Activated CD4-positive, alpha-beta T cell treated with anti-CD3 and anti-CD28 coated beads, Interleukin-10, Interleukin-2, amounts not matched to agents 100 ng/mL and 50 ng/mL, durations not matched to agents 16 hours and 8 hours (primary cell): ENCODE measurements around the gene TRIM44.
A peak's percentile ranks its signal among the peaks of the same experiment; 100 is the strongest.

ENCODE experiments used
- DNase-seq: peaks from one replicate; pipeline ENCODE4 v3.0.0-alpha.2; 2020

Gene TRIM44

DNA sequence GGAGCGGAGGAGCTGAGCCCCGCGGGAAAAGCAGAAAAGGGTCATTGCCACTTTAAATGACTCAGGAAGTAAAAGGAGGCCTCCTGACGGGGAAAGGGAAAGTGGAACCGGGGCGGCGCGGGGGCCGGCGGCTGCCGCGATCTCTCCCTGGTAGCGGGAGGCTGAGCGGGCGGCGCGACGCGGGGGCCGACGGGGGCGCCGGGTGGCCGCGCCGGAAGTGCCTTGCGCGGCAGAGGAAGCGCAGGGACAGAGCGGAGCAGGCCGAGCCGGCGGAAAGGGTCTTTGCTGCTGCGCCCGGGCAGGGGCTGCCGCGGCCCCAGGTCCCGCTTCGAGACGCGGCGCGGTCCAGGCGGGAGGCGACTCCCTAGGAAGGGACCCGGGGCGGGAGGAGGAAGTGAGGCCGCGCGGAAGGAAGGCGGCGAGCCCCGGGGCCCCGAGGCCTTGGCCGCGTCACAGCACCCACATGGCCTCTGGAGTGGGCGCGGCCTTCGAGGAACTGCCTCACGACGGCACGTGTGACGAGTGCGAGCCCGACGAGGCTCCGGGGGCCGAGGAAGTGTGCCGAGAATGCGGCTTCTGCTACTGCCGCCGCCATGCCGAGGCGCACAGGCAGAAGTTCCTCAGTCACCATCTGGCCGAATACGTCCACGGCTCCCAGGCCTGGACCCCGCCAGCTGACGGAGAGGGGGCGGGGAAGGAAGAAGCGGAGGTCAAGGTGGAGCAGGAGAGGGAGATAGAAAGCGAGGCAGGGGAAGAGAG, at the start of gene TRIM44:
Gene TRIM44, plus strand, starts transcription at position 127 of the 759 bp plus-strand sequence. Its CDS starts 337 bp downstream, at position 464.
- peak; percentile 81 for DNase-seq

DNA sequence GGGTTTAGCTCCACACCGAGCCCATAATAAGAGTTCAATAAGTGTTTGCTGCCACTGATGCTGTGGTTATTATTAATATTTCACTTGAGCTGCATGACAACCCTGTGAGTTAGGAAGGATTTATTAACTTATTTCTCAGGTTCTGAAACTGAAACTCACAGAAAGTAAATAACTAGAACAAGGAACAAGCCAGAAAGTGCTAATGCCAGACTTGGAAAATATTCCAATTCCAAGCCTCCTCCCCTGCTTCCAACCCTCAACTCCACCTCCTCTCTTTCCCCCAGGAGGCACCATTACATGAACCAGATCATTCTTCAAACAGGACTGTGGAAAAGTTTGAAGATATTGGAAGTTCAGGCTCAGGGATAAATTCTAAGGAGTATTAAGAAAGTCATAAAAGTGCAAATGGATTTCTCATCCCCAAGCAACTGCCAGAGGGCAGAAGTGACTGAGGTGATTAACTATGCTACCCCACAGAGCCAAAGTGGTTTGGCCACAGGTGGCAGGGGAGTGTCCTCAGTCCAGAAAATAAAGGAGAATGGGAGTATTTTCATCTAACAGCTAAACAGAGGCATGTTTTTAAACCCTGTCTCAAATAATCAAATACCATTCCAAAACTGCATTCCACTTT, 47.5 kb upstream of the TRIM44 start:
- no peak for DNase-seq

DNA sequence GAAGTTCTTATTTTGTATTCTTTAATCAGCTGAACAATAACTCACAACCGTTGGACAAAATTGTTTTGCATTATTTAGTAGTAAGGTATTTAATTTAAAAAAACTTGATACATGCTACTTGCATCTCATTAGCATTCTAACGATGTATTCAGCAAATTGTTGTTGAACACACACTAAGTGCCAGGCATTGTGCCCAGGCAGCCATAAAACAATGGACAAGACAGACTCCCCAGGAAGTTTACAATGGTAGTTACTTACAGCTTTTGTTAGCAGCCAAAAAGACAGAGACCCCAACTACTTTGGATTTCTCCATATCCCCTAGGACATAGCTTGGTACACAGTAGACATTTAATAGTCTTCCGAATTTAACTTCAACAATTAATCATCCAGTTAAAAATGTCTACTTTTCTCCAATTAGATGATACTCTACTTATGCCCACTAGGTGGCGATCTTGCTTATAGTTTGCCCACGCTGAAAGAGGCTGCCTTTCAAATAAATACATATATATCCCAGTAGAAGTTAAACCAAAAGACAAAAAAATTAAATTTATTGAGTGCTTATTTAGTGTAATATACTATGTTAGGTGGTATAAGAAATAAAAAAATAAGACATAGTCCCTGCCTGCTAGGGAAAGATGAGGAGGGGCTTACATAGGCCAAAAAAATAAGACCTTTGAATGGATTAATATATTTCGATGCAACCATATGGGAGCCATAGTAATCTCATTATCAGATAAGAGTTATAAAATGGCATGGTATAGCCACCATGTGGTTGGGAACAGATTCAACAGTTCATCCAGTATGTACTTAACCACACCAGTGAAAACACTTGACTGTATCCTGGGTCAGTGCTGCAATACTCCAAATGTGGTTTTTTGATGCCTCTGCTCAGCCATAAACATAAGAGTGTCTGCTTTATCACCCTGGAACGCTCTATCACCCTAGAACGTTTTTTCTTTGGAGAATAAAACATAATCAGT, 46.4 kb upstream of the TRIM44 start:
- DNase-seq = peak; percentile 48

GRCh38 chr11:35617316-35617686, 45.3 kb upstream of the TRIM44 start:
- no peak for DNase-seq

GRCh38 chr11:35617687-35618496, 44.7 kb upstream of the TRIM44 start, which contains the start of gene FJX1:
Gene FJX1, plus strand, starts transcription at chr11:35618460. Its CDS starts 177 bp downstream, at chr11:35618637.
- peak; percentile 49 for DNase-seq

- peak; percentile 23 for DNase-seq
Observed at GRCh38 chr11:35618497-35619115, 44.0 kb upstream of the TRIM44 start.

GRCh38 chr11:35619116-35619854, 43.3 kb upstream of the TRIM44 start:
- DNase-seq = peak; percentile 34

GRCh38 chr11:35619855-35620640, 42.5 kb upstream of the TRIM44 start:
- no peak for DNase-seq

GRCh38 chr11:35620795-35621194, 41.8 kb upstream of the TRIM44 start:
- DNase-seq = no peak

DNA sequence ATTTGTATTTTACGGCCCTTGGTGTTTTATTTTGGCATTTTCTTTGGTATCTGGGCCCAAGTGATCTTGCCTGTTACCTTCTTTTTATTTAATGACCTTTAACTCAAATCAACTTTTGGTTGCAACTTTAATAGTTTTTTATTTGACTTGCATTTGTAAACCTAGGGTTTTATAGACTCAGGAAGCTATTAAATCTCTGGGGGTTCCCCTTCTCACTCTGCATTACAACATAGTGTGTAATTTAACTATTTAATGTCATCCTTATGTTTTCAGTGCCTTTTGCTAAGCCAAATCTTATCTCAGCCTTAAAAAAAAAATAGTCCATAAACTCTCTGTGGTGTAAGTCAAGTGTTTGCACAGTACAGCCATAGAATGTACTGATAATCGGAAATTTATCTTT, 41.0 kb upstream of the TRIM44 start:
- DNase-seq = no peak

DNA sequence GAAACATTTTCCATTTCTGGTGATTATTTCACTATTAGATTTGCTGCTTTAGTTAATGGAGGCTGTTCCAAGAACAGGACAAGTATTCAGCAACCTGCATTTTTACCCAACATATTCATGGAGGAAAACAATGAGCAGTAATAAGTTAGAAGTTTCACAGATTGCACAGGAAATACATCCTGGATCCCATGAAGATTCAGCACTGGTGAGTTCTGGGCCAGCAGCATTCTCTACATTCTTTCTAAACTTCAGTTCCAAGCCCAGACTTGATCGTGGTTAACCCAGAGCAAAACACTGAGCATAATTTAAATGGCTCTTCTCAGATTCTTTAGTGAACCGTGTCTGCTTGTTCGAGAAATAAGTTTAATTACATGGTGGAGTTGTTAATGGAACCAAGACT, 40.5 kb upstream of the TRIM44 start:
- no peak for DNase-seq

GRCh38 chr11:35623621-35624168, 38.9 kb upstream of the TRIM44 start:
- DNase-seq = no peak

DNA sequence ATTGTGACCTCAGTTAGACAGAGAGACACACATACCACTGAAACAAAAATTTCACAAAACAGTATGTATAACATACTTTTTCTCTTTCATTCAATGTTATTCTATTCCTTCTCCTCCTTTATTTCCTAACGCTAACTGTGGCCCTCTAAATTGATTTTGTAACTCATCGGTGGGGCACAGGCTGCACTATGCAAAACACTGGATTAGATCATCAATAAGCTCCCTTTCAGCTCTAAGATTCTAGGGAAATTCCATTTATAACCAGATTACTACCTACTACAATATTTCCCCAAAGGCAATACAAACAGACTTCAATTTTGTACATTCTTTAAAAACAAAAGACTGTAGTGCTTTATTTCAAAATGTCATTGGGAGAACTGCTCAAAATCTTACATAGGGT, 38.3 kb upstream of the TRIM44 start:
- no peak for DNase-seq

DNA sequence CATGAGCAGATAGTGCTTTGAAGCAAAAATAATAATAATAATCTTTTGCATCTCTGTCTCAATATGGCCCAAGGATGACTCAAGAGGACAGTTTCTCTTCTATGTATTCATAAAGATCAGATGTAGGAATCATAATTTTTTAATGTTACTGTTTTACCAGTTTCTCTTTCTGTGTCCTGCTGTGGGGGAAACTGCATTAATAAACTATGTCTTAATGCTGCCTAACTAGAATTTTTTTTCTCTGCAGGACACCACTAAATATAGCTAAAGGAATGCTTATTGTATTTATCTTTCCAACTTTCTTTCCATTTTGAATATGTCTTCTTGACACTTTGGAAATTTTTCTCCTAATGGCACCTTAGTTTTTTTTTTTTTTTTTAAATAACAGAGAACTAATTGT, 37.8 kb upstream of the TRIM44 start:
- no peak for DNase-seq

DNA sequence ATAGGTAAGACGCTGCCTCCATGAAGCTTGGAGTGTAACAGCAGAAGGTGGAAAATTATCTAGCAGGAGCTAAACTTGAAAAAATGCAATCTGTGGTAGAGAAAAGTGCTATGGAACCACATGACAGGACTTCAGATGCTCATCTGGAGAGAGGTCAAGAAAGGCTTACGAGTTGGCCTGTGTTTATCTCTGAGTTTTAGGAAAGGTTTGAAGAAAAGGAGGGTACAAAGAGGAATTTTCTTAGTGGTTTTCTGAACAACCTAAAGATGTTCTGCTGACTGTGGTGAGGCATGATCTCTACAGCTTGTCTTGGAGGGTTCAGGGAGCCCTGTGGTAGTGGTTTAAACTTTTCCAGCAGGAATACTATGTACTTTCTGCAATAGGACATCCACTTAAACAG, 36.1 kb upstream of the TRIM44 start:
- DNase-seq = no peak

DNA sequence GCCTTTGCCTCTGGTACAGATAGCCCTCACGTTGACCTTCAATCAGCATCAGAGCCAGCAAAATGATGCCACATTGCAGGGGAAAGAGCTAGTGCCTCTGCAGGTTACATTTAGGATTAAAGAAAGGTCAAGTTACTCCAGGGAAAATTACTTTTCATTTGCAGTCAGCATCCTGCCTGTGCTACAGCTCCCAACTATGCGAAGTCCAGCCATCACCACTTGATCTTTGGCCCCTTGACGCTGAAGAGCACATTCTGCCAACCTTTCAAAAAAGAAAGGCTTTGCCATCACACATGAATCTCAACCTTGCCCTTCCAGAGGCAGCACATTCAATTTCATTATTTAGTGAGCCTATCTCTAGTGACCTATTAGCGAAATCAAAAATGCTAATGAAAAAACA, 33.1 kb upstream of the TRIM44 start:
- DNase-seq = no peak

DNA sequence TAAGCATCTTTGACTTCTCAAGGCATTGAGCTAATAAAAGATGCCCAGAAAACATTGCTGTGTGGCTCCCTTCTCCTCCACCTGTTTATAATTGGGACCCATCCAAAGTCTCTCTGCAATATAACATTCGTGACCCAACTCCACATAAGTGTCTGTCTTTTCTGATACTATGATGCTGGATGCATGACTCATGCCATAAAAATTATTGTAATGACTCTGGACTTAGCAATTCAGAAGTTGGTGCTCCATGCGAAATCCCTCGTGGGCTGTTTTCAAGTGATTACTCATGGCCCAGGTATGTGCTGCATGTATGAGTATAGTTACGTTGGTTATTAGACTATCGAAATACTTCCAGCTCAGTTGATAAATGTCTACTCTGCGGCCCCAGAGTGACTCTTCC, 32.7 kb upstream of the TRIM44 start:
- DNase-seq = no peak

GRCh38 chr11:35631891-35632290, 30.7 kb upstream of the TRIM44 start:
- DNase-seq = no peak

GRCh38 chr11:35632301-35632700, 30.3 kb upstream of the TRIM44 start:
- DNase-seq = no peak

DNA sequence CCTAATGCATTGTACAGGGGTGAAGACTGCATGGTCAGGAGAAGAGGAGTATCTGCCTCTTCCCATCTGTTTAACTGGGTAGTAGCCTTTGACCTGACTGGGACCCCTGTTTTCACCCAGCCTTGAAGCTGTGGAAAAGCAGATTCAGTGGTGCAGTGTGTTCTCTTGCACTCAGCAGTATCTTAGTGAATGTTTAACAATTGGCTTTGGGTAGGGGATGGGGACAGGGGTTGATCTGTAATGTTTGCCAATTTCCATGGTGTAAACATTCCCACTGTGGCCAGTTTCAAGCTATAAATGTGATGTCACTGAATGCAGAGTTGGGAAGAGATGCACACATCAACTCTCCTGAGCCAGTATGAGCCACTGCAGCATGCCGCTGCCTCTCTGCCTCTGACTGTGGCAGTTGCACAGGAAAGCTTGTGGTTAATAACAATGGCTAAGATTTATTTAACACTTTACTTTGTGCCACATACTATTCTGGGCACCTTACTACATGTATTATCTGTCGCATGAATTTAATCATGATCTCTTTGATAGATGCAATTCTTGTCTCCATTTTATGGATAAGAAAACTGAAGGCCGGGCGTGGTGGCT, 28.6 kb upstream of the TRIM44 start:
- no peak for DNase-seq
